GM21723 (cell line): ENCODE data around the gene CPO.

Source experiments
- ATAC-seq: cut with Tn5 transposase; IDR thresholded peaks from one replicate; pipeline ENCODE4 v1.9.1; 2021; ENCODE audit warnings: mild to moderate bottlenecking, moderate library complexity; ENCODE audit not compliant: unreplicated experiment

Gene CPO

GRCh38 chr2:207008105-207008990 lies 69.0 kb downstream of the CPO start:
- no peak for ATAC-seq

GRCh38 chr2:207012461-207012860 lies 73.1 kb downstream of the CPO start:
- no peak for ATAC-seq

- ATAC-seq = no peak
Observed at GRCh38 chr2:207014424-207014823, 75.1 kb downstream of the CPO start.

- no peak for ATAC-seq
Observed at GRCh38 chr2:207015901-207016300, 76.6 kb downstream of the CPO start.
